ENCODE data around the gene HNRNPA1L2.
"Not testable (repeated sequence)": the region's sequence is repeated elsewhere in the genome, so short reads cannot be mapped to it uniquely, and the experiment has no call there.

Gene HNRNPA1L2

GRCh38 chr13:52646967-52647366, 4.7 kb downstream of the HNRNPA1L2 start:
- DNase-seq (ENCODE audit: low spot score) = no peak

- DNase-seq (ENCODE audit: low spot score) = no peak
These were observed 8.5 kb downstream of the HNRNPA1L2 start for GRCh38 chr13:52650731-52651130.

GRCh38 chr13:52651897-52652195, 9.6 kb downstream of the HNRNPA1L2 start:
- no peak for DNase-seq (ENCODE audit: low spot score)

GRCh38 chr13:52652196-52652979, 10.2 kb downstream of the HNRNPA1L2 start, which contains the start of gene SUGT1:
Gene SUGT1, plus strand, starts transcription at chr13:52652836. Its CDS starts 85 bp downstream, at chr13:52652921.
- peak; percentile 99 for DNase-seq (ENCODE audit: low spot score)

- no peak for DNase-seq (ENCODE audit: low spot score)
These were observed 10.7 kb downstream of the HNRNPA1L2 start for GRCh38 chr13:52652980-52653303.

- no peak for DNase-seq (ENCODE audit: low spot score)
These were observed 17.1 kb downstream of the HNRNPA1L2 start for GRCh38 chr13:52659340-52659739.

- no peak for DNase-seq (ENCODE audit: low spot score)
These were observed 22.0 kb downstream of the HNRNPA1L2 start for GRCh38 chr13:52664272-52664671.

- DNase-seq (ENCODE audit: low spot score) = peak; percentile 57
These were observed 23.1 kb downstream of the HNRNPA1L2 start for GRCh38 chr13:52665325-52665724.

GRCh38 chr13:52669677-52670076, 27.4 kb downstream of the HNRNPA1L2 start:
- no peak for DNase-seq (ENCODE audit: low spot score)

- DNase-seq (ENCODE audit: low spot score) = no peak
These were observed 28.5 kb downstream of the HNRNPA1L2 start for GRCh38 chr13:52670726-52671125.

- DNase-seq (ENCODE audit: low spot score) = no peak
These were observed 31.2 kb downstream of the HNRNPA1L2 start for GRCh38 chr13:52673465-52673864.

GRCh38 chr13:52677823-52678222, 35.6 kb downstream of the HNRNPA1L2 start:
- no peak for DNase-seq (ENCODE audit: low spot score)

GRCh38 chr13:52685806-52686205, 43.6 kb downstream of the HNRNPA1L2 start:
- not testable (repeated sequence) for DNase-seq (ENCODE audit: low spot score)

GRCh38 chr13:52686376-52686775, 44.1 kb downstream of the HNRNPA1L2 start:
- DNase-seq (ENCODE audit: low spot score) = peak; percentile 85

Data from SW480 (cell line).